Motor neuron (in vitro differentiated cells): ENCODE data around the gene CPOX. TPM values are rescaled to one million over a fixed set of nuclear protein-coding genes. Genes with fewer than 3 reads are reported as not detected.
"Not testable (repeated sequence)": the region's sequence is repeated elsewhere in the genome, so short reads cannot be mapped to it uniquely, and the experiment has no call there.

Source experiments
- ATAC-seq, 8 experiments: fragments of 200-7000 bp; cut with Tn5 transposase; replicated peaks in 6 of 8; 2 replicates each; pipeline ENCODE4 v1.8.0; 2021; ENCODE audit warnings: mild to moderate bottlenecking in 8 of 8, moderate library complexity in 8 of 8
- H3K27ac ChIP-seq, 2 donors: fragments of 250-450 bp; sonication (Bioruptor Pico); 2 replicates each; pipeline ENCODE4 v1.9.0; 2021; ENCODE audit warnings: antibody characterized with exemption in 2 of 2, mild to moderate bottlenecking in 2 of 2, moderate library complexity in 1 of 2
- H3K4me1 ChIP-seq, 2 donors: fragments of 250-450 bp; sonication (Bioruptor Pico); replicated peaks in 1 of 2; 2 replicates each; pipeline ENCODE4 v1.6.1; 2021; ENCODE audit warnings: antibody characterized with exemption in 2 of 2, mild to moderate bottlenecking in 2 of 2, moderate library complexity in 1 of 2
- H3K4me3 ChIP-seq, 5 donors: fragments of 250-450 bp; sonication (Bioruptor Pico); 2 replicates each; pipeline ENCODE4 v1.9.0; 2021; ENCODE audit warnings: antibody characterized with exemption in 5 of 5, mild to moderate bottlenecking in 5 of 5, moderate library complexity in 4 of 5
- WGBS, 10 experiments: fragments of 450-650 bp; shearing (Covaris generic); methylation state at CpG; one replicate each; pipeline ENCODE4 v1.0.0; 2022; 5-methylcytosine and 5-hydroxymethylcytosine counted together
- in situ Hi-C, 9 experiments: fragments of 400-800 bp; cut with MboI; loops; one replicate each; pipeline ENCODE4 v1.15.0; 2021; ENCODE audit warnings: low sequenced_read_pairs in 9 of 9, low pct_unique_long_range_greater_than_20kb in 2 of 9; ENCODE audit not compliant: unreplicated experiment in 9 of 9
- total RNA-seq, 8 experiments: library from RNA; unstranded; fragments of 300-600 nt; gene quantifications; 2 replicates each; pipeline versions ENCODE4 v1.2.3 to v1.2.4, GENCODE V29; 2022

CPOX gene
- total RNA-seq, result 10 to 100 TPM in 7 of 8 experiments, 1 to 10 TPM in 1; 7.8 to 17.1 (median 11.3) TPM

DNA sequence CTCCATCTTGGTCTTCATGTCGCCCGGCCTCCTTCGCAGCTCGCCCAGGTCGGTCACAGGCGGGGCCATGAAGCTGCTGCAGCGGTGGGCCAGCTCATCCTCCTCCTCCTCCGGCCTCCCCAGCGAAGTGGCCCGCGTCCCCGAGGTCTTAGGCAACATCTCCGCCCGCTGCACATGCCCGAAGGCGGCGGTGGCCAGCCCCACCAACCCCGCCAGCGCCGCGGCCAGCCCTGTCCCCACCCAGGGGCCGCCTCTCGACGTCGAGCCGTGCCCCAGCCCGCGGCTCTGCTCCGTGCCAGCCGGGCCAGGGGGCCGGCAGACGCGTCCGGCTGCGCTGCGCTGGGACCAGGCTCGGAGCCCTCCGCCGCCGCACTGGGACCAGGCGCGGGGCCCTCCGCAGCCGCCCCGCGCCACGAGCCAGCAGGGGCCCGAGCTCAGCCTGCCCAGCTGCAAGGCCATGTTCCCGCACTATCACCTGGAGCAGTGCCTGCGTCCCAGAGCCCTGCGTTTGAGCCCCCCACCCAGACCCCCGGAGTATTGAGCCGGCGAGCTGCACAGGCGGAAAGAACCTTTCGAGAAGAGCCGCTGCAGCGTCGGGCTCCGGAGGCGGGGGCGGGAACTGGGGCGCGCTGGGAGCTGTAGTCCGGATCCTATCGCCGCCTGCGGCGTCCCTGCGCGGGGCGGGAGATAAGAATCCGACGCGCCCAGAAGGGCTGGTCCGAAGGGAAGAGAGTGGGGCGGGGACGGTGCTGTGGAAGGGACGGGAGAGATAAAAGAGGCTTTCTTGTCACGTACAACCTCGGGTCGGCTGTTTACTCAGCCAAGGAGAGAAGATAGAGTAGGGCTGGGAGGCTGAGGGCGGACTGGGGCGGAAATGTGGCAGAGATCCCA lies at the start of gene CPOX:
Gene CPOX (minus strand): TSS at position 566 of the 891 bp plus-strand sequence. CDS start 107 bp downstream, at position 459.
- H3K4me3 ChIP-seq, result peak within 1 kb of the TSS; percentile 56 to 92 (median 69)
- in situ Hi-C loops, result loop anchor here in 1 of 9 experiments (25.0 kb wide), 1 partner anchor 219 kb away; no protein-coding TSS in a partner anchor
- H3K27ac ChIP-seq, result no peak within 1 kb of the TSS

GRCh38 chr3:98642769-98643168 lies 49.4 kb upstream of the CPOX start:
- ATAC-seq, H3K4me1 ChIP-seq, H3K27ac ChIP-seq, H3K4me3 ChIP-seq, in situ Hi-C loops: not testable (repeated sequence)
- WGBS, 10 experiments, result 19 to 93% (median 63%) methylated on average over 2 to 8 of the region's 9 CpGs

More for the DNA sequence above, at the start of gene CPOX:
- 0 to 10% (median 0%) methylated on average over 2 to 17 of the region's 84 CpGs; no CpG with 5 or more reads in 3 of the 10 experiments for WGBS, 10 experiments
- ATAC-seq, result peak; percentile 94 to 98 (median 97)
- no peaks in the 10 kb centered on the region for H3K4me1 ChIP-seq

GRCh38 chr3:98641756-98642155 lies 48.3 kb upstream of the CPOX start:
- in situ Hi-C loops, H3K27ac ChIP-seq, H3K4me1 ChIP-seq, H3K4me3 ChIP-seq, ATAC-seq: not testable (repeated sequence)
- 0 to 100% (median 60%) methylated on average over 1 to 2 of the region's 2 CpGs; no CpG with 5 or more reads in 1 of the 10 experiments for WGBS, 10 experiments

GRCh38 chr3:98638515-98638914 lies 45.1 kb upstream of the CPOX start:
- H3K4me3 ChIP-seq, in situ Hi-C loops, H3K4me1 ChIP-seq, ATAC-seq, H3K27ac ChIP-seq: not testable (repeated sequence)
- 7 to 100% (median 77%) methylated on average over 2 of the region's 2 CpGs for WGBS, 10 experiments

GRCh38 chr3:98630416-98630815 lies 37.0 kb upstream of the CPOX start:
- Histone ChIP-seq H3K4me1 (no peaks in the 10 kb centered on the region), H3K27ac (no peak overlapping the region), H3K4me3 (no peak overlapping the region)
- ATAC-seq, result no peak
- in situ Hi-C loops, result no loop called here
- WGBS, 10 experiments, result 31 to 100% (median 80%) methylated on average over 1 to 3 of the region's 3 CpGs; no CpG with 5 or more reads in 1 of the 10 experiments

DNA sequence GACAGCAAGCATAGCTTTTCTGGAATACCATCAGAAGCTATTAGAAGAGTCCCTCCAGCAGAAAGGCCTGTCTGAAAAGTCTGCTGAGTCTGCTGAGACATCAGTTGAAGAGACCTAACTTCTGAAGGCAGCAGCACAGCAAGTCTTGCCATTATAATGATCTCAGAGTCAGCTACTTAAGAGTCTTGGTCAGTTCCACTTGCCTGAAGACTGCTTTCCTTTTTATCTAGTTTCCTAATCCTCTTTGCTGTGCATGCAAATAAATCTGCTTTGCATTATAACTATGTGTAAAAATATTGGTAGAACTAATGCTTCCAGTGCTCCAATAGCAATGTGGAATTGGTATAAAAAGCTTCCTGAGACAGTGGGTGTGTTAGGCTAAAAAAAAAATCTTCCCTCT lies 34.9 kb upstream of the CPOX start:
- no peak overlapping the region for H3K27ac ChIP-seq
- no peak overlapping the region for H3K4me3 ChIP-seq
- no peaks in the 10 kb centered on the region for H3K4me1 ChIP-seq
- in situ Hi-C loops, result no loop called here
- ATAC-seq, result peak in 1 of 8 experiments; percentile 27

GRCh38 chr3:98626151-98626550 lies 32.7 kb upstream of the CPOX start:
- in situ Hi-C loops, result no loop called here
- Histone ChIP-seq H3K4me1 (no peaks in the 10 kb centered on the region), H3K4me3 (no peak overlapping the region), H3K27ac (no peak overlapping the region)
- ATAC-seq, result no peak
- 34 to 93% (median 86%) methylated on average over 1 to 4 of the region's 4 CpGs; no CpG with 5 or more reads in 2 of the 10 experiments for WGBS, 10 experiments

DNA sequence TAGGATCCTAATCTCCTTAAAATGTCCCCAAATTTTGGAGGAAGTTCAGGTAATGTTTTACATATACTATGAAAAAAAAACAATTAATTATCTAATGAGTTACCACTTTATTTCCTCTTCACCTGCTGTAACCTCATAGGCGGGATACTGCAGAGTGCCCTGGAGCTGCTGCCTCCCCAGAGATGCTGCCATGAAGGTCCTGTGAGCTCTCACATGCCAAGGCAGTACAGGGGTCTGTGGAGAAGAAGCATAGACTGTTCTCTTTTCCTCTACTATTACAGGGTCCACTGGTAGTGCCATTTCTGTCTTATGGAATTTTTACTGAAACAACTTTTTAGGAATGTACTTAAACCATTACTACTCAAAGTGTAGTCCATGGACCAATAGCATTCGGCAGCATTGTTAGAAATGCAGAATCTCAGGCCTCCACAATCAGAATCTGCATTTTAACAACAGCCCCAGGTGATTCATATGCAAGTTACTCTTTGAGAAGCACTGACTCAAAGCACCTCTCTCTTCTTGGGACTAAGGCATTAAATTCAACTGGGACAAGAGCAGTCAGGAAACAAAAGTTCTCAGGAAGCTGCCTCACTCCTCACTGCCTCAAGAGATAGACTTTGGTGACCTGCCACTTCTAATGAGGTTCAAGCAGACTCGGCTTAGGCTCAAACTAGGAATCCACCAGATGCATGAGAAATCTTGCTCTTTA lies 30.3 kb upstream of the CPOX start:
- Histone ChIP-seq H3K27ac (no peak overlapping the region), H3K4me3 (no peak overlapping the region), H3K4me1 (no peaks in the 10 kb centered on the region)
- in situ Hi-C loops, result loop anchor here in 7 of 9 experiments (25.0 kb wide), 4 partner anchors 164 to 389 kb away; no protein-coding TSS in a partner anchor
- ATAC-seq, result no peak
- 0 to 83% (median 72%) methylated on average over 1 to 3 of the region's 3 CpGs; no CpG with 5 or more reads in 1 of the 10 experiments for WGBS, 10 experiments

DNA sequence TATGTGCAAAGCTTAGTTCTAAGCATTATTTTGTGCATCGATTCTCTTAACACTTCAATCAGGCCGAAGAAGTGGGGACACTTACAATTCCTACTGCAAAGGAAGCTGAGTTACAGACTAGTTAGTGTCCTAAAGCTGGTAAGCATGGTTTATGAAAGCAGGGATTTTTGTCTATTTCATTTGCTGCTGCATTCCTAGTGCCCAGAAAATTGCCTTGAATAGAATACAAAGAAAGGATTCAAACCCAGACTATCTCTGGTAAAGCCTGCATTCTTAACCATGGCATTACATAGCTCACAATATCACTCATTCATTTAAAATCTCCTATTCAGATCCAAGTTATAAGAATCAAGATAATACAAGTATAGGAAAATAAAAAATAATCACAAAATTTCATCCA lies 24.4 kb upstream of the CPOX start:
- in situ Hi-C loops, result loop anchor here in 7 of 9 experiments (25.0 kb wide), 4 partner anchors 169 to 394 kb away; no protein-coding TSS in a partner anchor
- no peaks in the 10 kb centered on the region for H3K4me1 ChIP-seq
- H3K27ac ChIP-seq, result no peak overlapping the region
- no peak for ATAC-seq
- no peak overlapping the region for H3K4me3 ChIP-seq
- WGBS, 10 experiments, result 0 to 100% (median 79%) methylated on average over 1 to 2 of the region's 2 CpGs; no CpG with 5 or more reads in 1 of the 10 experiments

DNA sequence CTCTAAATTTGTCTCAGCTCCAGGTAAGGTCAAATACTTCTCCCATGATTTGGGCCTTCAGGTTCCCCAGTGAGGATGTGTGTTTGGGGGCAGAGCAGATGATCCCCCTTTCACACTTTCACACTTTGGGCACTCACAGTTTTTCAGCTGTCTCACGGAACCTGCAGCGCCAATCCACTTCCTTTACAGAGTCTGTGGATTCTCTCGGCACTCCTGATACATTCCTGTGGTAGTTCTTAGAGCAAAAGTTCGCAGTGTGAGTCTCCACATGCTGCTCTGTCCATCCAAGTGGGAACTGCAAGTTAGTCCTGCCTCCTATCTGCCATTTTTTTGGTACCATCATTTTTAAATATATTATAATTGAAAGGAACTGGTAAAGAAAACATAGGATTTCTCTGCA lies 20.2 kb upstream of the CPOX start:
- in situ Hi-C loops, result loop anchor here in 7 of 9 experiments (25.0 kb wide), 4 partner anchors 174 to 399 kb away; no protein-coding TSS in a partner anchor
- ATAC-seq, result no peak
- H3K4me1 ChIP-seq, result no peaks in the 10 kb centered on the region
- no peak overlapping the region for H3K27ac ChIP-seq
- H3K4me3 ChIP-seq, result no peak overlapping the region
- 0 to 100% (median 83%) methylated on average over 1 to 3 of the region's 4 CpGs; no CpG with 5 or more reads in 3 of the 10 experiments for whole genome bisulfite sequencing, 10 experiments

DNA sequence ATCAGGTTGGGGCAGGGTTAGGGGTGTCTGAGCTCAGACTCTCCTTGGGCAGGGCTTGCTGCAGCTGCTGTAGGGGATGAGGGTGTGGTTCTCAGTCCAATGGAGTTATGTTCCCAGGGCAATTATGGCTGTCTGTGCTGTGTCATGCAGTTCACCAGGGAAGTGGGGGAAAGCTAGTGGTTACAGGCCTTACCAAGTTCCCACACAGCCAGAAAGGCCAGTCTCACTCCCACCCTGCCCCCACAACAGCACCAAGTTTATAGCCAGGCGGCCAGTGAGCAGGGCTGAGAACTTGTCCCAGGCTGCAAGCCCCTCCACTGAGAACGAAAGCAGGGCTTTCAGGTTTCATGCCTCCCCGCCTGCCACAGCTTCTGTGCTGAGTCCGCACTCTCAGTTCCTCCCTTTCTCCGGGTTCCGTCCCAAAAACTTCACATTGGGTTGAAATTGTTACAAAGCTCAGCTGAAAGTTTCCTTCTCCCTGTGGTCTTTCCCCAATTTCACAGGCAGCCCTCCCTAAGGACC lies 19.6 kb upstream of the CPOX start:
- in situ Hi-C loops, result loop anchor here in 7 of 9 experiments (25.0 kb wide), 4 partner anchors 174 to 399 kb away; no protein-coding TSS in a partner anchor
- Histone ChIP-seq H3K4me3 (no peak overlapping the region), H3K27ac (no peak overlapping the region), H3K4me1 (no peaks in the 10 kb centered on the region)
- peak in 3 of 8 experiments; percentile 36 to 88 (median 75) for ATAC-seq
- WGBS, 10 experiments, result 80 to 95% (median 86%) methylated on average over 1 to 4 of the region's 6 CpGs; no CpG with 5 or more reads in 6 of the 10 experiments

DNA sequence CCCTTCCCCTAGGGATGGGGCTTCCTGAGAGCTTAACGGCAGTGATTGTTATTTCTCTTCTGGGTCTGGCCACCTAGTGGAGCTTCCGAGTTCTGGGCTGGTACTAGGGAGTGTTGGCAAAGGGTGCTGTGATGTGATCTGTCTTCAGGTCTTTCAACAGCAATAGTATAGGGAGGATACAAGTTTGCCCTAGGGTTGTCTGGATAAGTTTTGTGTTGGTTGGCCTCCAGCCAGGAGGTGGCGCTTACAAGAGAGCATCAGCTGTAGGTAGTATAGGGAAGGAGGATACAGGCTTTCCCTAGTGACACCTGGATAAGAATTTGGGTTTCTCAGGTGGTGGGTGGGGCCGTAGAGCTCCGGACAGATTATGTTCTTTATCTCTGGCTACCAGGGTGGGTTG lies 19.2 kb upstream of the CPOX start:
- Histone ChIP-seq H3K4me3 (no peak overlapping the region), H3K4me1 (no peaks in the 10 kb centered on the region), H3K27ac (no peak overlapping the region)
- WGBS, 10 experiments, result 36 to 100% (median 79%) methylated on average over 1 to 3 of the region's 5 CpGs; no CpG with 5 or more reads in 3 of the 10 experiments
- in situ Hi-C loops, result loop anchor here in 7 of 9 experiments (25.0 kb wide), 4 partner anchors 175 to 400 kb away; no protein-coding TSS in a partner anchor
- ATAC-seq, result peak in 3 of 8 experiments; percentile 29 to 63 (median 41)
